PFSK-1 (cell line): Measurements from ENCODE around the gene LDLRAD4.

Experiments
- FOXP2 ChIP-seq: optimal IDR thresholded peaks from 2 replicates; pipeline ENCODE3; 2011; ENCODE audit warnings: borderline replicate concordance, control low read depth, inconsistent platforms; ENCODE audit not compliant: insufficient read depth; ENCODE audit errors: extremely low read length, extremely low read depth
- POLR2AphosphoS5 ChIP-seq: IDR thresholded peaks from 2 replicates; pipeline ENCODE4 v1.6.1; 2012; ENCODE audit warnings: low read depth, mild to moderate bottlenecking, control low read depth, low read length, moderate library complexity
- REST ChIP-seq, 2 experiments: IDR thresholded peaks; 2 replicates each; pipeline versions ENCODE4 v1.6.1 to v1.8.0; 2011 to 2012; ENCODE audit warnings: low read depth in 2 of 2, low read length in 2 of 2, control low read depth in 1 of 2, inconsistent platforms in 1 of 2, mild to moderate bottlenecking in 1 of 2, moderate library complexity in 1 of 2; ENCODE audit not compliant: insufficient read depth in 1 of 2
- SIN3A ChIP-seq: IDR thresholded peaks from 2 replicates; pipeline ENCODE4 v1.6.1; 2012; ENCODE audit warnings: mild to moderate bottlenecking, low read length, moderate library complexity, borderline replicate concordance; ENCODE audit not compliant: insufficient read depth
- TAF1 ChIP-seq: IDR thresholded peaks from 2 replicates; pipeline ENCODE4 v1.6.1; 2012; ENCODE audit warnings: low read length, control low read depth, borderline replicate concordance; ENCODE audit not compliant: insufficient read depth

Gene LDLRAD4

DNA sequence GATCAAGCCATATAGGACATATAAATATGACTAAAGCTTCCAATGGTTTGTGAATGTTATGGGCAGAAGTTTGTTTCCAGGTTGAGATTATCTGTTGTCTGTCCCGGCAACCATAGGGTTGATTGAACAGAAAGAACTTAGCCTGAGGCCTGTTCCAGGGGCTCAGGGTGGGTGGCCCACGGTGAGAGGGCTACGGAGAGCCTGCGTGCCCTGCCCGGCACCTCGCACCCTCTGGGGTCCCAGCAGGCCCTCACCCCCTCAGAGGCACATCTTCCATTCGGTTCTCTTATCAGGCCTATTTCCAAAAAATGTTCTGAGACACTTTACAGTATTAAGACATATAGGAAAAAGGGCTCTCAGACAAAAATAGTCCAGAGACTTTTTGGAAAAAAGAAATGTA lies 40.4 kb upstream of the LDLRAD4 start:
- TF ChIP-seq REST (IDR thresholded peaks at IDR 0.05; ENCODE audit: insufficient read depth in 1 of 2, low read depth in 2 of 2, low read length in 2 of 2) (no peak), TAF1 (no peak), FOXP2 (no peak), POLR2AphosphoS5 (no peak), SIN3A (no peak)

DNA sequence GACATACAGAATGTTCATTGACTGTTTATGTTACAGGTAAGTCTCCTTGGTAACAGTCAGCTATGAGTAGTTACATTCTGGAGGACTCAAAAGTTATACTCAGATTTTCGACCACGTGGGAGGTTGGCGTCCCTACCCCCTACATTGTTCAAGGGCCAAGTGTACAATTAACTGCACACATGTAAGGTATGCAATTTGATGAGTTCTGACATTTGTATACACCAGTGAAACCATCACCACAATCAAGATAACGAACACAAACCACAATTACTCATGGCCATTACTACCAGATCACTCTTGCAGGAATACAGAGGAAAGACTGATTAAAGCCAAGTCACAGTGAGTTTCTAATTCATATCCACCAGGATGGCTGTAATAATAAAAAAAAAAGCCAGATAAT lies 39.6 kb upstream of the LDLRAD4 start:
- TF ChIP-seq FOXP2 (no peak), SIN3A (no peak), POLR2AphosphoS5 (no peak), TAF1 (no peak), REST (IDR thresholded peaks at IDR 0.05; ENCODE audit: insufficient read depth in 1 of 2, low read depth in 2 of 2, low read length in 2 of 2) (no peak)

- TF ChIP-seq FOXP2 (no peak), SIN3A (no peak), REST (IDR thresholded peaks at IDR 0.05; ENCODE audit: insufficient read depth in 1 of 2, low read depth in 2 of 2, low read length in 2 of 2) (no peak), POLR2AphosphoS5 (no peak), TAF1 (no peak)
Observed at GRCh38 chr18:13179566-13180113, 38.9 kb upstream of the LDLRAD4 start.

- no peak for TF ChIP-seq TAF1
- TF ChIP-seq FOXP2 = no peak
- no peak for TF ChIP-seq REST (IDR thresholded peaks at IDR 0.05; ENCODE audit: insufficient read depth in 1 of 2, low read depth in 2 of 2, low read length in 2 of 2)
- TF ChIP-seq POLR2AphosphoS5 = no peak
- no peak for TF ChIP-seq SIN3A
Observed at GRCh38 chr18:13180614-13181375, 37.8 kb upstream of the LDLRAD4 start.
